SK-N-MC (cell line): Measurements from ENCODE around the gene EML2.

Experiments used
- EZH2 ChIP-seq: fragments of 200-600 bp; sonication (generic); IDR thresholded peaks from one replicate; pipeline ENCODE4 v1.6.1; 2017; ENCODE audit warnings: antibody characterized with exemption
- POLR2AphosphoS5 ChIP-seq: IDR thresholded peaks from 2 replicates; pipeline ENCODE4 v1.6.1; 2012; ENCODE audit warnings: mild to moderate bottlenecking, low read depth, low read length, borderline replicate concordance

GRCh38 chr19:45657520-45658167 lies 18.4 kb upstream of the EML2 start:
- TF ChIP-seq EZH2 (no peak), POLR2AphosphoS5 (no peak)
